ENCODE data around the gene CRISPLD2. TPM values are rescaled to one million over a fixed set of nuclear protein-coding genes. Genes with fewer than 3 reads are reported as not detected.

Gene CRISPLD2
- 132 and 270 TPM in 2 replicates for total RNA-seq

GRCh38 chr16:84819644-84820304, at the start of gene CRISPLD2:
TSS of gene CRISPLD2 (plus strand) at chr16:84819985. CDS start at chr16:84838496, 18,511 bp downstream.

Other genes starting within 250 kb of the CRISPLD2 start
- gene COTL1, start 201.9 kb upstream of the CRISPLD2 start, total RNA-seq, result 358 and 503 TPM in 2 replicates
- gene KLHL36, start 171.5 kb upstream of the CRISPLD2 start, total RNA-seq, result 55.9 and 81.0 TPM in 2 replicates
- 50.8 and 73.7 TPM in 2 replicates for gene USP10, start 120.0 kb upstream of the CRISPLD2 start, total RNA-seq
- gene ZDHHC7, start 191.6 kb downstream of the CRISPLD2 start, total RNA-seq, result 55.6 and 88.1 TPM in 2 replicates
- gene KIAA0513, start 207.8 kb downstream of the CRISPLD2 start, total RNA-seq, result 4.1 and 8.6 TPM in 2 replicates